ENCODE data around the gene ACSL1. TPM values are rescaled to one million over a fixed set of nuclear protein-coding genes. Genes with fewer than 3 reads are reported as not detected.
"Not testable (repeated sequence)": the region's sequence is repeated elsewhere in the genome, so short reads cannot be mapped to it uniquely, and the experiment has no call there.

Gene ACSL1
- total RNA-seq, 2 experiments from 2014 or later, result 16.0 to 16.1 TPM

GRCh38 chr4:184851200-184851541 lies 25.4 kb upstream of the ACSL1 start:
- H3K9me3 Mint-ChIP-seq, result no peaks in the 10 kb centered on the region
- no peaks in the 10 kb centered on the region for H3K27me3 Mint-ChIP-seq
- DNase-seq, result peak; percentile 37
- CTCF ChIA-PET, result no interaction called here
- H3K4me3 Mint-ChIP-seq, result no peak overlapping the region
- H3K36me3 Mint-ChIP-seq (ENCODE audit: low read depth), result no peaks in the 10 kb centered on the region
- H3K4me1 Mint-ChIP-seq, result peaks cover 33% of the 10 kb centered on the region
- POLR2A ChIA-PET, result interaction anchor here (0.6 kb wide), 1 partner anchor 548 kb away, joined by 4 read pairs; no protein-coding TSS in a partner anchor
- H3K27ac Mint-ChIP-seq, result no peak overlapping the region

DNA sequence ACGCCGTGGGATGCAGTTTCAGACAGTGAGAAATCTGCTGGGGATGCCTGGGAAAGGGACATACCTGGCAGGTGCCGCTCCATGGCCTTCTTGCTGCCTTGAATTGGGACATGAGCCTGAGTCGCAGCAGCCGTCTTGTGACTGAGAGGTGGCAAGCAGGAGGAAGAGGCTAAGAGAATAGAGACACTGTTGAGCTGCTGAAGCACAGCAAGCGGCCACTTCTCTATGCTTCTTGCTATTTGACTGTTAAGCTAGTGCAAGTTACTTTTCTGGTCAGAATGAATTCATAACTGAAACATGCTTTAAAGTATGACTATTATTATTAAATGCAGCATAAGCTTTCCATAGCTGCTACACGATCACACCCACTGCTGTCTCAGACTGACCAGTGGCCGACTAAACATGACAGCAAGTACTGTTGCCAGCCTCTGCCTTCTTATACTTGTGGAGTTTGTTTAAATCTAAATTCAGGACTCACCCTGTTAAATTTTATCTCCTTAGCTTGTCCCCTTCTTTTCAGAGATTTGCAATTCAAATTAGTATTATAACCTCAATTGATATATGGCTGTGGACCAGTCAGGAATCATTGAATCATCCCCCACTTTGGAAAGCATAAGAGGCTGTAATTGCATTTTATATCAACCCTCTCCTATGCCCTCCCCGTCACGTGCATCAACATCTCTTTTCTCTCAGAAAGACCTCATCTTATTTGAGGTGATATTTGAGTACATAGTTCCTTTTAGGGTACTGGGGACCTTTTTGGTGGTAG lies 24.8 kb upstream of the ACSL1 start:
- no peak overlapping the region for H3K27ac Mint-ChIP-seq

DNA sequence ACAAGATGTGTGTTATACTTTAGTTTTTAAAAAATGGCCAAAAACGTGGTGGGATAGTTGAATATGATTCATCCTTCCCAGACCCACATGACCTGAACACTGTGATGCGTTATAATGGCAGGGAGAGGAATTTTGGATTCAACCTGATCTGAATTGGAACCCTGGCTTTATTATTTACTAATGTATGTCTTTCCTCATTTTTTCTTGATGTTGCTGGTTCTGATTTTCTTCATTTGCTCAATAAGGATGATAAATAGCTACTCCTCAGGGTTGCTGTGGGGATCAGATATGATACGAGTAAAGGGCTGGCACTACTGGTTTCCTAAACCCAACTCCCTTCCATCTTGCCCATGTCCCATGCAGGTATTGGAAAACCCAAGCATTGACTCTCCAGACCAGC lies 24.2 kb upstream of the ACSL1 start:
- no peak for DNase-seq
- CTCF ChIA-PET, result no interaction called here
- POLR2A ChIA-PET, result no interaction called here
- Mint-ChIP-seq H3K9me3 (no peaks in the 10 kb centered on the region), H3K36me3 (ENCODE audit: low read depth) (no peaks in the 10 kb centered on the region), H3K27ac (no peak overlapping the region), H3K27me3 (no peaks in the 10 kb centered on the region), H3K4me1 (peaks cover 28% of the 10 kb centered on the region), H3K4me3 (no peak overlapping the region)

More for the DNA sequence above, 24.8 kb upstream of the ACSL1 start:
- H3K4me1 Mint-ChIP-seq, result peaks cover 33% of the 10 kb centered on the region
- no peak for DNase-seq
- no peaks in the 10 kb centered on the region for H3K36me3 Mint-ChIP-seq (ENCODE audit: low read depth)
- no peak overlapping the region for H3K4me3 Mint-ChIP-seq
- H3K9me3 Mint-ChIP-seq, result no peaks in the 10 kb centered on the region
- ChIA-PET POLR2A (no interaction called here), CTCF (no interaction called here)
- H3K27me3 Mint-ChIP-seq, result no peaks in the 10 kb centered on the region

DNA sequence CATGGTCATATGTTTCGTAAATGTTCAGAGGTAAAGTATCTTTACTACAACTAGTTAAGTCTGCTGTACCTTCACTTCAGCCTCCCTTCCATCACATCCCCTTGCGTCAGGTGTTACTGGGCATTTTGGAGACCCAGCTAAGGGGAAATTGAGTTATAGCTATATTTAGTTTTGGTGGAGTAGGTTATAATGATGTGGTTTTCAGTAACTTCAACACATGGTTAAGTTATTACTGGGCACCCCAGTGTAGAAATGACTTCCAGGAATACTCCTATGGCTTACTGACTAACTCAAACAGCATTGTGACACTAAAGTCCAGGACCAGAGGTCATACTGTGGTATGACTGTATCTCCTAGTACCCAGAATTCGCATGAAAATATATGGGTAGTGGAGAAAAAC lies 23.4 kb upstream of the ACSL1 start:
- Mint-ChIP-seq H3K36me3 (ENCODE audit: low read depth) (no peaks in the 10 kb centered on the region), H3K4me1 (peaks cover 19% of the 10 kb centered on the region), H3K27me3 (peaks cover under 1% of the 10 kb centered on the region), H3K9me3 (no peaks in the 10 kb centered on the region), H3K27ac (peak overlapping the region; percentile 13), H3K4me3 (no peak overlapping the region)
- no peak for DNase-seq
- ChIA-PET CTCF (no interaction called here), POLR2A (no interaction called here)

- ChIA-PET POLR2A (no interaction called here), CTCF (no interaction called here)
- Mint-ChIP-seq H3K36me3 (ENCODE audit: low read depth) (no peaks in the 10 kb centered on the region), H3K4me3 (no peak overlapping the region), H3K27me3 (peaks cover 5% of the 10 kb centered on the region), H3K9me3 (no peaks in the 10 kb centered on the region), H3K27ac (no peak overlapping the region), H3K4me1 (peaks cover 19% of the 10 kb centered on the region)
- no peak for DNase-seq
Measured at GRCh38 chr4:184848510-184848909, 22.7 kb upstream of the ACSL1 start.

GRCh38 chr4:184846531-184846930 lies 20.8 kb upstream of the ACSL1 start:
- no peaks in the 10 kb centered on the region for H3K36me3 Mint-ChIP-seq (ENCODE audit: low read depth)
- H3K9me3 Mint-ChIP-seq, result no peaks in the 10 kb centered on the region
- CTCF ChIA-PET, result no interaction called here

DNA sequence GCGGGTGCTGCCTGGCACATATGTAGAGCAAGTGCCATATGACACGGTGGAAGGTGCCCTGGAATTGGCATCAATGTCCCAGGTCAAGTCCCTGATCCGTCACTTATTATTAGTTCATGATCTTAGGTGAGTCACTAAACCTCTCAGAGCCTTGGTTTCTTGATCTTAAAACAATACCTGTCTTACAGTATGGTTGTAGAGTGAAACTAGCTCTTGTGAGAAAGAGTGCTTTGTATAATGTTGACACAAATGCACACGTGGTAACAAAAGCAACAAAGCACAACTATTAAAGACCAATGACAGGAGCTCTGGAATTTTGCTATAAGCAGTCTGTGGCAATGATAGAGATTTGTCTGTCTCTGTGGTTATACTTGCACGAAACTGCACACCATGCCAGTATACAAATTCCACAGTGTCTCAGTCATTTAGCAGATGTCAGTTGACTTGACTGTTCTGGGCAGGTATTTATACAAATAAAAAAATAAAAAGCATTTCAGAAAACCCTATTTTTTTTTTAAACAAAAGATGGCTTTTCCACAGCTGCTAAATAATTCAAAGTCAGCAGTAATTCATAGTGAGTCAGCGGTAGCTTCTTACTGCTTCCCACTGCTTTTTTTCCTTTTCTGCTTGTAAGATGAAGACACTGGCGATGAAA lies 19.7 kb upstream of the ACSL1 start:
- Mint-ChIP-seq H3K27me3 (peaks cover 18% of the 10 kb centered on the region), H3K36me3 (ENCODE audit: low read depth) (no peaks in the 10 kb centered on the region), H3K27ac (no peak overlapping the region), H3K4me1 (peaks cover 17% of the 10 kb centered on the region), H3K4me3 (no peak overlapping the region), H3K9me3 (no peaks in the 10 kb centered on the region)
- ChIA-PET POLR2A (no interaction called here), CTCF (interaction anchor here (0.7 to 1.3 kb wide), 3 partner anchors 10 to 390 kb away, joined by 3 to 4 read pairs (median 3); no protein-coding TSS in a partner anchor)
- DNase-seq, result no peak

More at GRCh38 chr4:184846531-184846930, 20.8 kb upstream of the ACSL1 start:
- no peak overlapping the region for H3K4me3 Mint-ChIP-seq
- peaks cover 14% of the 10 kb centered on the region for H3K27me3 Mint-ChIP-seq
- POLR2A ChIA-PET, result interaction anchor here (1.0 kb wide), 1 partner anchor 13 kb away, joined by 3 read pairs; no protein-coding TSS in a partner anchor
- peaks cover 17% of the 10 kb centered on the region for H3K4me1 Mint-ChIP-seq
- H3K27ac Mint-ChIP-seq, result no peak overlapping the region
- DNase-seq, result no peak

DNA sequence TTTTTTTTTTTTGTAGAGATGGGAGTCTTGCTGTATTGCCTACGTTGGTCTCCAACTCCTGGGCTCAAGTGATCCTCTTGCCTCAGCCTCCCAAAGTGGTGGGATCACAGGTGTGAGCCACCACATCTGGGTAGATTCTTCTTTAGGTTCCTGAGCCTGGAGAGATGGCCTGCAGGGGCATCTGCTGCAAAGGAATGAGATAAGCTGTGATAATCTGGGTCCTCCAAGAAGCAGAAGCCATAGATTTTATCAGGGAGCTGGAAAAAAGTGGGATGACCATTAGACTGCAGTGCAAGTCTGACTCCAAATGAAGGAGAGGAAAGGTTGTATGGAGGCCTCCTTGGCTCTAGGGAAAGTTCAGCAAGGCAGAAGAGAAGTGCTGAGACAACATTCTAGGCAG lies 19.0 kb upstream of the ACSL1 start:
- DNase-seq, result no peak
- H3K27me3 Mint-ChIP-seq, result peaks cover 18% of the 10 kb centered on the region
- no peaks in the 10 kb centered on the region for H3K36me3 Mint-ChIP-seq (ENCODE audit: low read depth)
- no peak overlapping the region for H3K27ac Mint-ChIP-seq
- peaks cover 17% of the 10 kb centered on the region for H3K4me1 Mint-ChIP-seq
- POLR2A ChIA-PET, result no interaction called here
- CTCF ChIA-PET, result interaction anchor here (0.7 kb wide), 1 partner anchor 571 kb away, joined by 4 read pairs; no protein-coding TSS in a partner anchor
- H3K4me3 Mint-ChIP-seq, result no peak overlapping the region
- no peaks in the 10 kb centered on the region for H3K9me3 Mint-ChIP-seq

DNA sequence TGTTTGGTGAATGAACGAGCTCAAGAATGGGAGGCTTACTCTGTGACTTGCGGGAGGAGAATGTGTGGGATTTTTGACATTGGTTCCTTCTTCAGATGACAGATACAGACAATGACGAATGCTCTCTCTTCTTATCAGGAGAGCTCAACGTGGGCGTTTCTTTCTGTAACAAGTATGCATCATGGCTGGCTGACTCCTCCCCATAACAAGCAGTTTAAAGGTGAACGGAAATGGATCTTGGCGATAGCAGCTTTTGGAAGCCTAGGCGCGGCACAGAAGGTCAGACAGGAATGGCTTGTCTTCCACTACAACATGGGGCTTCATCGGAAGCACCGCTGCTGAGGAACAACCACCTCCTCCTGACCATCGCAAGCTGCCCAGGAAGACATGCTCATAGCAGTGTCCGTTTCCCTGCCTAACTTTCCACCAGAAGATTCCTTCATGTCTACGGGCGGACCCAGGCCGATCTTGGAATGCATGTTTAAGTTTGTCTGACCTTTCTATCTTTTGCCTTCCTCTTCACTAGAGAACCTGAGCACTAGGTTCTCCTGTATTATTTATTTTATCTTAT lies 18.3 kb upstream of the ACSL1 start:
- Mint-ChIP-seq H3K27ac (no peak overlapping the region), H3K27me3 (peaks cover 21% of the 10 kb centered on the region), H3K9me3 (no peaks in the 10 kb centered on the region), H3K4me1 (peaks cover 12% of the 10 kb centered on the region), H3K4me3 (no peak overlapping the region), H3K36me3 (ENCODE audit: low read depth) (no peaks in the 10 kb centered on the region)
- no peak for DNase-seq
- ChIA-PET POLR2A (no interaction called here), CTCF (interaction anchor here (0.7 to 1.0 kb wide), 2 partner anchors 9 to 570 kb away, joined by 4 read pairs; no protein-coding TSS in a partner anchor)

- peaks cover 23% of the 10 kb centered on the region for H3K27me3 Mint-ChIP-seq
- POLR2A ChIA-PET, result interaction anchor here (1.9 kb wide), 1 partner anchor 12 kb away, joined by 4 read pairs; no protein-coding TSS in a partner anchor
- H3K36me3 Mint-ChIP-seq (ENCODE audit: low read depth); H3K4me3 Mint-ChIP-seq; H3K9me3 Mint-ChIP-seq; H3K27ac Mint-ChIP-seq; DNase-seq; CTCF ChIA-PET; H3K4me1 Mint-ChIP-seq: not testable (repeated sequence)
Measured at GRCh38 chr4:184839075-184839399, 13.3 kb upstream of the ACSL1 start.

DNA sequence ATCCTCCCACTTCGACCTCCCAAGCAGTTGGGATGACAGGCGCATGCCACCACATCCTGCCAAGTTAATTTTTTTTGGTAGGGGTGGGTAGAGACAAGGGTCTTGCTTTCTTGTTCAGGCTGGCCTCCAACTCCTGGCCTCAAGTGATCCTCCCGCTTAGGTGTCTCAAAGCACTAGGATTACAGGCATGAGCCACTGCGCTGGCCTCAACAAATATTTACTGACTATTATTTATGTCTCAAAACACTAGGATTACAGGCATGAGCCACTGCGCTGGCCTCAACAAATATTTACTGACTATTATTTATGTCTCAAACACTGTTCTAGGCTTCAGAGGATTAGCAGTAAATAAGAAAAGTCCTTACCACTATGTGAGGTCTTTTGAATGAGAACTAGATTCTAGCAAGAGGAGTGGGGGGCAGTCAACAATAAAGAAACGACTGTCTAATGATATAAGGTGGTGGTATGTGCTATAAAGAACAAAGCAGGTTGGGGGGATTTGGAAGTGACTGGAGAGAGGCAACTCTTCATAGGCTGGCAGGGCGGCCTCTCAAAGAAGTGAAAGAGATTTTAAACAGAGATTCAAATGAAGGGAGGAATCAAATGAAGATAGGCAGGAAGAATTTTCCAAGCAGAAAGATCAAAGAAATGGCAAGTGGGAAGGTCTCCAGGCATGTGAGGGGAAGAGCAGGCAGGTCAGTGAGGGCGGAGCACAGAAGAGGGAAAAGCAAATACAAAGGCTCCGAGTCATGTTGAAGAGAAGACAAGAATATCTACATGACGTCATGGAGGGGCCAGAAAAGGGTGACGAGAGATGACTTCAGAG lies 12.7 kb upstream of the ACSL1 start:
- DNase-seq, result no peak
- no peak overlapping the region for H3K27ac Mint-ChIP-seq
- H3K36me3 Mint-ChIP-seq (ENCODE audit: low read depth), result no peaks in the 10 kb centered on the region
- H3K27me3 Mint-ChIP-seq, result peaks cover 20% of the 10 kb centered on the region
- no peaks in the 10 kb centered on the region for H3K9me3 Mint-ChIP-seq
- H3K4me1 Mint-ChIP-seq, result peaks cover 7% of the 10 kb centered on the region
- no peak overlapping the region for H3K4me3 Mint-ChIP-seq
- CTCF ChIA-PET, result no interaction called here
- POLR2A ChIA-PET, result no interaction called here

- DNase-seq, result no peak
- no peaks in the 10 kb centered on the region for H3K9me3 Mint-ChIP-seq
- CTCF ChIA-PET, result no interaction called here
- peaks cover 12% of the 10 kb centered on the region for H3K27me3 Mint-ChIP-seq
- H3K4me3 Mint-ChIP-seq, result no peak overlapping the region
- no peaks in the 10 kb centered on the region for H3K36me3 Mint-ChIP-seq (ENCODE audit: low read depth)
- POLR2A ChIA-PET, result interaction anchor here (1.7 kb wide), 1 partner anchor 103 kb away, joined by 5 read pairs; the partner anchor contains the start of gene CENPU
- peaks cover 7% of the 10 kb centered on the region for H3K4me1 Mint-ChIP-seq
- H3K27ac Mint-ChIP-seq, result no peak overlapping the region
Measured at GRCh38 chr4:184836613-184837012, 10.8 kb upstream of the ACSL1 start.
